Activated CD4-positive, alpha-beta T cell treated with anti-CD3 and anti-CD28 coated beads, Interleukin-2, Interleukin-6, amounts not matched to agents 100 ng/mL and 50 ng/mL, durations not matched to agents 16 hours and 8 hours (primary cell): Measurements from ENCODE around the gene CLDND2.

Experiments used
- DNase-seq: peaks from one replicate; pipeline ENCODE4 v3.0.0-alpha.2; 2020

Gene CLDND2

DNA sequence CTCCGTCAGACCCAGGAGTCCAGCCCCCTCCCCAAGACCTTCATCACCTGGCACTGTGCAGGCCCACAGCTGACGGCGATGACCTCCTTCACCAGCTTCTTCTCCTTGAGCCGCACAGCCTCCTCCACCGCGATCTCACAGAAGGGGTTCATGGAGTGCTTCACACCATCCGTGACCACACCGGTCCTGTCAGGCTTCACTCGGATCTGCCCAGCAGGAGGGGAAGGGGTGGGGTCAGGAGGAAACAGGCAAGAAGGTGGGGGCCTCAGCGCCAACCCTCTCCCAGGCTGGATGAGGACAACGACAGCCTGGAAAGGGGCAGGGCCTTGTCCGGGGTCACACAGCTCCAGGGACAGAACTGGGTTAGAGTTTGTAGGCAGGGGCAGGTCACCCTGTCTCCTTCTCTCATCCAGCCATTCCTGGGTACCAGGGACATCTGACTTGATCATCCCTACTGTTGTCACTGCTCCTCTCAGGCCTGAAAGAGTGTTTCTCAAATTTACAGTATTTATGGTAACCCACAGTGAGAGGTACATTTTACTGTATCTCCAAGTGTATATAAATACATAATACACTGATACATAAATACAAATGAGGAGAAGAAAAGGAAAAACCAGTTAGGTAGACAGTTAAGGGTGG, 14.6 kb downstream of the CLDND2 start:
- no peak for DNase-seq

DNA sequence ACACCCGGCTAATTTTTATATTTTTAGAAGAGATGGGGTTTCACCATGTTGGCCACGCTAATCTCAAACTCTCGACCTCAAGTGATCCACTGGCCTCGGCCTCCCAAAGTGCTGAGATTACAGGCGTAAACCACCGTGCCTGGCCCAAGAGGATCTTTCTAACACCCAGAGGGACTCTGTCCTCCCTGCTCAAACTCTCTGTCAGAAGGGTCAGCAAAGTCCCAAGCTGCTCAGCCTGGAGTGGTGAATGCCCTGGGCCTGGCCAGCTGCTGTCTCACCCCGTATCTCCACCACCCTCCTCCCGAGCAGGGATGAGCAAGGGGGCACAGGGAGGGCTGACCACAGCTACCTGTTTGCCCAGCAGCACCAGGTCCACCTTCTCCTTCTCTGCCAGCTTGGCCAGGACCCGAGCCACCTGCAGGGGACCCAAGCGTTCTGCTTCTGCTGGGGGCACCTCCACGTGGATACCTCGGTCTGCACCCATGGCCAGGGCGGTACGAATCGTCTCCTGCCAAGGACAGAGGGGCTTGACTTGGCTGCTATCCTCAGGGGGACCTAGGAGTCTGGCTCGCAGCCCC, 15.9 kb downstream of the CLDND2 start:
- no peak for DNase-seq

- DNase-seq = no peak
Observed at GRCh38 chr19:51351266-51351990, 17.4 kb downstream of the CLDND2 start.

DNA sequence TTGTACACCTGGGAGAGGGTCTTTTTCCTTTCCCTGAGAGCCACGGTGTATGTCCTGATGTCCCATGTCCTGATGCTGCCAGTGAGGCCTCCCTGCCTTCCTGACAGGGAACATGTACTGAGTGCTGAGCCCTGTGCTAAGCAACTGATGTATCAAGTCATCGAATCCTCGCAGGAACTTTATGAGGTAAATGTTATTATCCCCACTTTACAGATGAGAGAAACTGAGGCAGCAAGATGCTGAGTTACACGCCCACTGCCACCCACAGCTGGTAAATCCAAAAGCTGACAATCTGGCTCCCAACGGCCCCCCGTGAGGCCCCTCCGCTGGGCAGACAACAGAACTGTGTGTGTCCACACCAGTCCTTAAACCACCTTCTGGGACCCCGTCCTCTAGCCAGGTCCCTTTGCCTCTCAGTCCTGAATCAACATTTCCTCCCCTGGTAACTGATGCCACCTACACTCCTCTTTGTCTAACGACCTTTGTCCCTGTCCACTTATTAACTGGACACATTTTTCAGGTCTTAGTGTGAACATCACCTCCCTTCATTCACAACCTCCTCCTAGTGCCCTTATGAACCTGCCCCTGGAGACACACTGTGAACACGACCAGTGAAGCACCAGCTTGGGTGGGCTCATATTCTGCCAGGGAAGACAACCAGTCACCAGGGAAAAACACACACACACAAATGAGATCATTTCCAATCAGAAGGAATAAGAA, 21.4 kb downstream of the CLDND2 start:
- no peak for DNase-seq

GRCh38 chr19:51346742-51347141, 22.1 kb downstream of the CLDND2 start:
- no peak for DNase-seq

- no peak for DNase-seq
Observed at GRCh38 chr19:51345076-51345620, 23.7 kb downstream of the CLDND2 start.

GRCh38 chr19:51342631-51343569, 25.9 kb downstream of the CLDND2 start:
- DNase-seq = no peak

GRCh38 chr19:51341976-51342580, 26.7 kb downstream of the CLDND2 start, which contains the start of gene VSIG10L:
TSS of gene VSIG10L (minus strand) at chr19:51342139. CDS start at chr19:51342124, 15 bp downstream.
- no peak for DNase-seq

DNA sequence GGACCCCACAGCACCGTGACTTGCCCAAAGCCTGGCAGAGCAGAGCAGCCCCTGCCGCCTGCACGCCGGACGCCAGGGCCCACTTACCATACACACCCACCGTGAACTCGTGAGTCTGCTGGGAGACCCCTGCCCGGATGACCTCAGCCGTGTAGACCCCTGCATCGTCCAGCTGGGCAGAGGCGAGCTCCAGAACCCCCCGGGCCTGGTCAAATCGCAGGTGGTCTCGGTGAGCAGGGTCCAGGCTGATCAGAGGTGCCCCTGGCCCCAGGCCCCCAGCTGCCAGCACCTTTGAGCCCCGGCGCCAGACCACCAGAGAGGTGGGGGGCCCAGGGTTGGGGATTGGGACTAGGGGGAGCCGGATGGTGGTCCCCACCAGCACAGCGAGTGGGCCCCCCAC, 27.7 kb downstream of the CLDND2 start:
- no peak for DNase-seq

- DNase-seq = peak; percentile 97
Observed at GRCh38 chr19:51339687-51340656, 28.8 kb downstream of the CLDND2 start.

- no peak for DNase-seq
Observed at GRCh38 chr19:51339313-51339686, 29.5 kb downstream of the CLDND2 start.

GRCh38 chr19:51338563-51339312, 30.1 kb downstream of the CLDND2 start:
- peak; percentile 90 for DNase-seq

GRCh38 chr19:51337861-51338562, 30.8 kb downstream of the CLDND2 start:
- no peak for DNase-seq

DNA sequence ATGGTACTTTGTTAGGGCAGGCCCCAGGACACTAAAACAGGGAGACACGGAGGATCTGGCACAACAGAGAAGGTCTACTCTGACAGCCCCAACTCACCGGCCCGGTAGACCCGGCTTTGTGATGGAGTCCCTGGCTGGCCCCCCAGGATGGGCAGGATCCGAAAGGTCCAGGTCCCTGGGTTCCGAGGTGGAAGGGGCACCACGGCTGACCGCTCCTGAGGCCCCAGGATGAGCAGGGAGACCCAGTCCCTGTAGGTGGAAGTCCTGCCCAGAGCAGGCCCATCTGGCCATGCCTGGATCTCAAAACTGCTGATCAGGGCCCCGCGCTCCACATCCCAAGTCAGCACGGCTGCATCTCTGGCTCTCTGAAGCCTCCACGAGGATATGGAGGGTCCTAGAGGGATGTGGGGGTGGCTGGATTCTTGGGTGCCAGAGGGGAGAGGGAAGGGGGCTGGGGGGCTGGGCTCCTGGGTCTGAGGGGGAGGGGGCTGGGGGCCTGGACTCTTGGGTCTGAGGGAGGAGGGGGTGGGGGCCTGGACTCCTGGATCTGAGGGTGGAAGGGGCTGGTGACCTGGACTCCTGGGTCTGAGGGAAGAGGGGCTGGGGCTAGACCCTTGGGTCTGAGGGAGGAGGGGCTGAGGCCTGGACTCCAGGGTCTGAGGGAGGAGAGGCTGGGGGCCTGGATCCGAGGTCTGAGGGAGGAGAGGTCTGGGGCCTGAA, 31.5 kb downstream of the CLDND2 start:
- no peak for DNase-seq

DNA sequence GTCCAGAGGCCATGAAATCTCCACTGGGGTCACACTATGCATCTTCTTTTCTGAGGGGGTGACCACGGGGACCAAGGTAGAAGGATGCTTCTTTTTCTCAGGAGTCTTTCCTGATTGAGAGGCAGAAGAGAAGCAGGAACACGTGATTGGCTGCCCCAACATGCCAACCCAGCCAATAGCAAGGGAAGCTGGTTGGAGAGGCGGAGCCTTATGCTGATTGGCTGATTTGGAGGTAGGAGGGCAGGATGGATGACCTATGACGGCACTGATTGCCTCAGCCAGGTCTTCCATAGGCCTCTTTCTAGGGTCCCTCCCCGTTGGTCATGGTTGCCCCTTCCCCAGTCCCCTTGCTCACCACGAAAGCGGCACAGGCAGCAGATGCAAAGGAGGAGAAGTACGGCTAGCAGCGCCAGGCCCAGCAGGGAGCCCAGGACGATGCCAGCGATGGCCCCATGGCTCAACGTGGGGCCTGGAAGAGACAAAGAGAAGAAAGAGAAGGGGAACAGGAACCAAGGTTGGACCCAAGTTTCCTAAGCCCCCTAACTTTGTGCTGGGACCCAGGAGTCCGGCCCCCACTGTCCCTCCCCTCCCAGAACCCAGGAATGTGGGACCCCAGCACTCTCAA, 34.9 kb downstream of the CLDND2 start:
- no peak for DNase-seq

GRCh38 chr19:51331716-51332115, 37.1 kb downstream of the CLDND2 start:
- no peak for DNase-seq

GRCh38 chr19:51331193-51331592, 37.6 kb downstream of the CLDND2 start:
- no peak for DNase-seq

- DNase-seq = no peak
Observed at GRCh38 chr19:51330366-51330765, 38.4 kb downstream of the CLDND2 start.
